Chondrocyte (in vitro differentiated cells): Measurements from ENCODE around the gene ADAP1. TPM values are rescaled to one million over a fixed set of nuclear protein-coding genes. Genes with fewer than 3 reads are reported as not detected.

ENCODE experiments used
- DNase-seq: peaks from one replicate; pipeline ENCODE4 v3.0.0; 2021; ENCODE audit warnings: mixed read lengths, low spot score
- H3K27ac Mint-ChIP-seq: one replicate; pipeline ENCODE4 v1.8.0; 2021; ENCODE audit warnings: mild to moderate bottlenecking, moderate library complexity, mixed read lengths; ENCODE audit not compliant: unreplicated experiment
- H3K27me3 Mint-ChIP-seq: 2 replicates; pipeline ENCODE4 v1.8.0; 2021; ENCODE audit warnings: low read depth, mixed read lengths
- H3K36me3 Mint-ChIP-seq: 2 replicates; pipeline ENCODE4 v1.8.0; 2021; ENCODE audit warnings: low read depth, mixed read lengths
- H3K4me1 Mint-ChIP-seq: 2 replicates; pipeline ENCODE4 v1.8.0; 2021; ENCODE audit warnings: low read depth, mild to moderate bottlenecking, mixed read lengths
- H3K4me3 Mint-ChIP-seq: one replicate; pipeline ENCODE4 v1.8.0; 2021; ENCODE audit warnings: mild to moderate bottlenecking, moderate library complexity, mixed read lengths; ENCODE audit not compliant: unreplicated experiment
- H3K9me3 Mint-ChIP-seq: 2 replicates; pipeline ENCODE4 v1.8.0; 2021; ENCODE audit warnings: low read depth, mixed read lengths
- total RNA-seq: library from RNA; stranded (reverse); gene quantifications from 3 replicates; pipeline ENCODE4 v1.2.1, GENCODE V29; 2021
- TF ChIP-seq, protein P1 (sequence below): fragments of 200-600 bp; sonication (generic); IDR thresholded peaks from 2 replicates; pipeline ENCODE4 v1.5.0; 2021; ENCODE audit warnings: antibody characterized with exemption, mild to moderate bottlenecking, moderate library complexity

Gene ADAP1
- total RNA-seq, 1 donor from 2014 or later: 6.7 TPM

DNA sequence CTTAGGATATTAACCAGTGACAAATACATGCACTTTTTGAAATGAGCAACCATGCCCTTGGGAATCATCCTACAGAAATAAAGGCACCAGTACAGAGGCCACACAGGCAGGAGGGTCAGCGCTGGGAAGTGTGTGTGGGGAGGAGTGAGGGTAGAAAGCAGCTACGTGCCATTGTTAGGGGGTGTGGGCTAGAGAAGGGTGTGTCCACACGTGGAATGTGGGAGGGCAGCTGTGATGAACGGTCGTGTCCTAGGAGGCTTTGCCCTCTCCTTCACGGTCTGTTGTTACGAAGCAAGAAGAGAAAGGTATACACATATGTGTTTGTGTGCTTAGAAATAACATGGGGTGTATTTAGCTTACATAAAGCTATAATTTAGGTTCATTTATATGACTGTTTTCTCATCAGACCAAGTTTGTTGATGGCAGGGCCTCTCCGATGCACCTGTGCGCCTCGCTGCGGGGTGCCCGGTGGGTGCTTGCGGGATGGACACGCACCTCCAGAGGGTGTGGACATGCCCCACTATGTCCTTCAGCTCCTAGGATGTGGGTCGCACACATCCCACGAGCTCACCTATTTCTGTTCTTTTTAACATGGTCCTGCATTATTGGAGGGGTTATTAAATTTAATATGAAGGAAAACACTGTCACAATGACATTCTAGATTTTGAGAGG lies 95.0 kb downstream of the ADAP1 start:
- TF ChIP-seq, protein P1, sequence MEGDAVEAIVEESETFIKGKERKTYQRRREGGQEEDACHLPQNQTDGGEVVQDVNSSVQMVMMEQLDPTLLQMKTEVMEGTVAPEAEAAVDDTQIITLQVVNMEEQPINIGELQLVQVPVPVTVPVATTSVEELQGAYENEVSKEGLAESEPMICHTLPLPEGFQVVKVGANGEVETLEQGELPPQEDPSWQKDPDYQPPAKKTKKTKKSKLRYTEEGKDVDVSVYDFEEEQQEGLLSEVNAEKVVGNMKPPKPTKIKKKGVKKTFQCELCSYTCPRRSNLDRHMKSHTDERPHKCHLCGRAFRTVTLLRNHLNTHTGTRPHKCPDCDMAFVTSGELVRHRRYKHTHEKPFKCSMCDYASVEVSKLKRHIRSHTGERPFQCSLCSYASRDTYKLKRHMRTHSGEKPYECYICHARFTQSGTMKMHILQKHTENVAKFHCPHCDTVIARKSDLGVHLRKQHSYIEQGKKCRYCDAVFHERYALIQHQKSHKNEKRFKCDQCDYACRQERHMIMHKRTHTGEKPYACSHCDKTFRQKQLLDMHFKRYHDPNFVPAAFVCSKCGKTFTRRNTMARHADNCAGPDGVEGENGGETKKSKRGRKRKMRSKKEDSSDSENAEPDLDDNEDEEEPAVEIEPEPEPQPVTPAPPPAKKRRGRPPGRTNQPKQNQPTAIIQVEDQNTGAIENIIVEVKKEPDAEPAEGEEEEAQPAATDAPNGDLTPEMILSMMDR: no peak
- no peak overlapping the region for H3K4me3 Mint-ChIP-seq
- peak overlapping the region; percentile 51 for H3K27ac Mint-ChIP-seq
- no peak for DNase-seq
- no peaks in the 10 kb centered on the region for H3K4me1 Mint-ChIP-seq
- H3K36me3 Mint-ChIP-seq: peaks cover 51% of the 10 kb centered on the region
- no peaks in the 10 kb centered on the region for H3K27me3 Mint-ChIP-seq
- H3K9me3 Mint-ChIP-seq: no peaks in the 10 kb centered on the region

GRCh38 chr7:857661-858060 lies 96.8 kb downstream of the ADAP1 start:
- no peak overlapping the region for H3K4me3 Mint-ChIP-seq
- peaks cover 53% of the 10 kb centered on the region for H3K36me3 Mint-ChIP-seq
- no peaks in the 10 kb centered on the region for H3K9me3 Mint-ChIP-seq
- H3K27me3 Mint-ChIP-seq: no peaks in the 10 kb centered on the region
- no peaks in the 10 kb centered on the region for H3K4me1 Mint-ChIP-seq
- no peak overlapping the region for H3K27ac Mint-ChIP-seq
- DNase-seq: no peak
- TF ChIP-seq, protein P1: no peak

- Mint-ChIP-seq H3K36me3 (peaks cover 46% of the 10 kb centered on the region), H3K27ac (no peak overlapping the region), H3K4me3 (no peak overlapping the region), H3K27me3 (no peaks in the 10 kb centered on the region), H3K4me1 (no peaks in the 10 kb centered on the region), H3K9me3 (no peaks in the 10 kb centered on the region)
- no peak for DNase-seq
- TF ChIP-seq, protein P1: no peak
Observed at GRCh38 chr7:856444-857095, 97.9 kb downstream of the ADAP1 start.

GRCh38 chr7:855686-856369 lies 98.7 kb downstream of the ADAP1 start:
- H3K27me3 Mint-ChIP-seq: no peaks in the 10 kb centered on the region
- no peak for DNase-seq
- no peaks in the 10 kb centered on the region for H3K4me1 Mint-ChIP-seq
- peak overlapping the region; percentile 17 for H3K27ac Mint-ChIP-seq
- TF ChIP-seq, protein P1: no peak
- H3K4me3 Mint-ChIP-seq: no peak overlapping the region
- no peaks in the 10 kb centered on the region for H3K9me3 Mint-ChIP-seq
- H3K36me3 Mint-ChIP-seq: peaks cover 41% of the 10 kb centered on the region

DNA sequence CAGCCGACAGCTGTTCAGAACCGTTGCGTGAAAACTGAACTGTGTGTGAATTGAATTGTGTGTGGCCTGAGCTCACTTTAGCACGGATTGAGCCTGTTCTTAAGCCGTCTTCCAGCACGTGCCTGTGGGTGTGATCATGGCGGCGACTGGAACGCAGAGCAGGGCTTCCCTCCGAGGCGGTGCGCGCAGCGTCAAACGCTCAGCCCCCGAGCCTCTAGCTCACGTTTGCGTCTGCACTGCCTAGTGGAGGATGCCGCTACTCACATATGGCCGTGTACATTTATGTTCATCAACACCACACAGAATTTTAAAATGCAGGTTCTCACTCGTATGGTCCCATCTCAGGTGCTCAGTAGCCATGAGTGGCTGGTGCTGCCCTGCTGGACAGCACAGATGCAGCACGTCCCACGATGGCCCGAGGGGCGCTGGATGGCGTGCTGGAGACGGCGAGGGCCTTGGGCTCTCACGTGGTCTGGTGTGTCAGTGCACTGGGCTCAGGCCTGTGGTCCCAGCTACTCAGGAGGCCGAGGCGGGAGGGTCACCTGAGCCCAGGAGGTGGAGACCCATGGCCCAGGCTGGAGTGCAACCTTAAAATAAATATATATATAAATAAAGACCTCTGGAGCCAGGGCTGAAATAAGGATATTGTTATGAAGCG lies 100.2 kb downstream of the ADAP1 start:
- Mint-ChIP-seq H3K4me1 (no peaks in the 10 kb centered on the region), H3K9me3 (no peaks in the 10 kb centered on the region), H3K27me3 (no peaks in the 10 kb centered on the region), H3K4me3 (no peak overlapping the region), H3K36me3 (peaks cover 36% of the 10 kb centered on the region), H3K27ac (no peak overlapping the region)
- TF ChIP-seq, protein P1: no peak
- DNase-seq: no peak
